NB4 (cell line): ENCODE measurements around the gene MBTD1.
A peak's percentile ranks its signal among the peaks of the same experiment; 100 is the strongest.

Experiments
- DNase-seq: peaks from one replicate; pipeline ENCODE4 v3.0.0; 2010; ENCODE audit warnings: low read depth
- H3K4me3 ChIP-seq: one replicate; pipeline ENCODE4 v1.5.1; 2011; ENCODE audit warnings: mild to moderate bottlenecking, low read depth, low read length, moderate library complexity
- CTCF ChIP-seq: IDR thresholded peaks from one replicate; pipeline ENCODE4 v1.5.1; 2012; ENCODE audit warnings: low read depth, low read length
- MAX ChIP-seq: IDR thresholded peaks from 2 replicates; pipeline ENCODE4 v1.6.1; 2011; ENCODE audit warnings: low read depth, low read length
- MYC ChIP-seq: IDR thresholded peaks from 2 replicates; pipeline ENCODE4 v1.6.1; 2011; ENCODE audit warnings: low read depth, low read length
- POLR2A ChIP-seq: IDR thresholded peaks from 2 replicates; pipeline ENCODE4 v1.6.1; 2011; ENCODE audit warnings: mild to moderate bottlenecking; ENCODE audit not compliant: insufficient read length; ENCODE audit errors: extremely low read depth

MBTD1 gene

GRCh38 chr17:51152766-51153209, 107.1 kb downstream of the MBTD1 start:
- no peak for TF ChIP-seq CTCF
- no peak for TF ChIP-seq MYC
- TF ChIP-seq POLR2A, result no peak
- no peak for TF ChIP-seq MAX
- no peak for DNase-seq
- H3K4me3 ChIP-seq, result peak overlapping the region; percentile 59

GRCh38 chr17:51150932-51151331, 108.9 kb downstream of the MBTD1 start:
- H3K4me3 ChIP-seq, result no peak overlapping the region

GRCh38 chr17:51149163-51149562, 110.7 kb downstream of the MBTD1 start:
- DNase-seq, result no peak
- TF ChIP-seq CTCF (no peak), POLR2A (no peak), MAX (no peak), MYC (no peak)
- no peak overlapping the region for H3K4me3 ChIP-seq

More at GRCh38 chr17:51150932-51151331, 108.9 kb downstream of the MBTD1 start:
- DNase-seq, result no peak
- no peak for TF ChIP-seq MAX
- TF ChIP-seq POLR2A, result no peak
- TF ChIP-seq MYC, result no peak
- no peak for TF ChIP-seq CTCF

GRCh38 chr17:51147650-51148049, 112.2 kb downstream of the MBTD1 start:
- H3K4me3 ChIP-seq, result no peak overlapping the region
- no peak for DNase-seq
- TF ChIP-seq POLR2A (no peak), MYC (no peak), MAX (no peak), CTCF (no peak)

- no peak overlapping the region for H3K4me3 ChIP-seq
- TF ChIP-seq POLR2A (no peak), MAX (no peak), CTCF (no peak), MYC (no peak)
- no peak for DNase-seq
Observed at GRCh38 chr17:51144266-51145022, 115.4 kb downstream of the MBTD1 start.
